Activated naive CD8-positive, alpha-beta T cell treated with anti-CD3 and anti-CD28 coated beads, Interleukin-2, amount 50 U/mL, for 24 hours (primary cell): ENCODE results near the gene GUCY2F.

Experiments
- ATAC-seq: fragments of 150-1000 bp; cut with Tn5 transposase; one replicate; pipeline ENCODE4 v1.10.0; 2021
- DNase-seq: peaks from one replicate; pipeline ENCODE4 v3.0.0; 2021
- H3K27ac Mint-ChIP-seq: one replicate; pipeline ENCODE4 v1.8.0; 2021; ENCODE audit warnings: mild to moderate bottlenecking, mixed read lengths
- H3K27me3 Mint-ChIP-seq: one replicate; pipeline ENCODE4 v1.8.0; 2021; ENCODE audit warnings: mixed read lengths
- H3K36me3 Mint-ChIP-seq: one replicate; pipeline ENCODE4 v1.8.0; 2021; ENCODE audit warnings: low read depth, mixed read lengths
- H3K4me1 Mint-ChIP-seq: one replicate; pipeline ENCODE4 v1.8.0; 2021; ENCODE audit warnings: mixed read lengths
- H3K4me3 Mint-ChIP-seq: one replicate; pipeline ENCODE4 v1.8.0; 2021; ENCODE audit warnings: mild to moderate bottlenecking, moderate library complexity, mixed read lengths
- H3K9me3 Mint-ChIP-seq: one replicate; pipeline ENCODE4 v1.8.0; 2021; ENCODE audit warnings: mixed read lengths

The GUCY2F gene

DNA sequence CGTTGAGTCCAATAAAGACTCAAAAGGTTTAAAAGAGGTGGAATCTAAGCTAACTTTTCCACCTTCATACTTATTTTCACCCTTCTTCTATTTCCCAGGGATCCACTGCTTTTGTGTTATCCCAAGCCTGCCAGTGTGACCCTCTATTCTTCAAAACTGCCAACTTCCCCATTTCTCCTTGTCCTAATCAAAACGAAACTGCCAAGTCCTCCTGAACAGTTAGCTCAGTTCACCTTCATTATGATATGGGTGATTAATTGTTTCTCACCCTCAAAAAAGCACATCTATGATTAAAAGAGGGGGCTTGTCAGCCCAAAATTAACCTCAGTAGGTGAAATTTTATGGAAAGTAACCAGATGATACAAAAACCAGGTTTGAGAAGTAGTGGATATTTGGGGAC, 108.4 kb downstream of the GUCY2F start:
- no peaks in the 10 kb centered on the region for H3K27me3 Mint-ChIP-seq

DNA sequence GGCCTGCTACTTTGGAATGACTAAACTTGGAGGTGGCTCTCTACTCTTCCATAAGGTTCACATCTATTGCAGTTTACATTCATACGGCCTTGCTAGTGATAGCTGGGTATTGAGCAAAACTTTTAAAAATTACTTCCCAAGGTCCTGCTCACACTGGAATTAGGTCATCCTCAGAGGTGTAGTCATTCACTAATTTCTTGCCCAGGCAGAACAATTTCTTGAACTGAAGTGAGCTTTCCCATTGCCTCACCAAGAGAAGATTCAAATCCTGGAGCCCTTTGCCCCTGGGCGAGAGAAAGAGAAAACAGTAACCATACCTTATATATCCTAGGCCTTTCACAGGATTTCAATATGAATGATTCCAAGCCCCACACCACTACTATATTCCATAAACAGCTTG, 109.2 kb downstream of the GUCY2F start:
- Mint-ChIP-seq H3K27ac (no peak overlapping the region), H3K9me3 (no peaks in the 10 kb centered on the region), H3K4me3 (no peak overlapping the region), H3K36me3 (no peaks in the 10 kb centered on the region), H3K4me1 (no peaks in the 10 kb centered on the region), H3K27me3 (no peaks in the 10 kb centered on the region)
- DNase-seq, result no peak
- ATAC-seq, result no peak

More for the DNA sequence above, 108.4 kb downstream of the GUCY2F start:
- ATAC-seq (no peak), DNase-seq (no peak)
- no peak overlapping the region for H3K4me3 Mint-ChIP-seq
- H3K27ac Mint-ChIP-seq, result no peak overlapping the region
- H3K4me1 Mint-ChIP-seq, result no peaks in the 10 kb centered on the region
- H3K9me3 Mint-ChIP-seq, result no peaks in the 10 kb centered on the region
- H3K36me3 Mint-ChIP-seq, result no peaks in the 10 kb centered on the region

DNA sequence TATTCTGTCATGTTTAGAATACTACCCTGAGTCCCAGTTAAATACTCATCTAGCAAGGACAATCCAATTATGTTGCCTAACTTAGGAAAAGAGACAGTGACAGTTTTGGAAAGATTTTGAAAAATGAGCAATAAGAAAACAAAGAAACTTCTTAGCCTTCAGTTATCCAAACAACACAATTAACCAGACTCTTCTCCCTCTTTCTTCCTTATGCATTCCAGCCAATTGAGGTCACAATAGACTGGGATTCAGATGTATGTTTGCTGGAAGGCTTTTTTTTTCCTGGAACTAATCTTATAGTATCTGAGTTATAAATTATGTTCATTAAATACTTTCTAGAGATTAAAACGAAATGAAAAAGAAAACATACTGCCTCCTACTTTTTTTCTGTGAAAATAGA, 109.6 kb downstream of the GUCY2F start:
- DNase-seq, result no peak
- Mint-ChIP-seq H3K36me3 (no peaks in the 10 kb centered on the region), H3K9me3 (no peaks in the 10 kb centered on the region), H3K4me3 (no peak overlapping the region), H3K27ac (no peak overlapping the region), H3K27me3 (no peaks in the 10 kb centered on the region), H3K4me1 (no peaks in the 10 kb centered on the region)
- ATAC-seq, result no peak

DNA sequence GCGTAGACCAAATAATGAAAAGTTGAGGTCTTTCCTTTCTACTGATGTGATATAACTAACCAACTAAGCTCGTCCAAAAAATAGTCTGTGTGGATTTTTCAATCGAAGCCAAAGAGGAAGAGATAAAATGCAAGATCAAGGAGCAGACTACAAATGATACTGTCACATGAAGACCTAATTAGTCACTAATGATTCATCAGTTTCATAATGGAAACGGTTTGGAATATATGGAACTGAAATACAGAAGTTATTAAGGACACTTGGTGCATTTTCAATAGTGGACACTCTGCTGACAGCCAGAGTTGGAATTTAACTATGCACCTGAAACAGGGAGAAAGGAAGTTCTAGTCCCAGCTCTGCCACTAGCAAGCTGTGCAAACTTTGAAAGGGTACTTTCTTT, 119.8 kb downstream of the GUCY2F start:
- Mint-ChIP-seq H3K4me1 (no peaks in the 10 kb centered on the region), H3K9me3 (no peaks in the 10 kb centered on the region), H3K4me3 (no peak overlapping the region), H3K36me3 (no peaks in the 10 kb centered on the region), H3K27ac (no peak overlapping the region), H3K27me3 (no peaks in the 10 kb centered on the region)
- DNase-seq (no peak), ATAC-seq (no peak)

DNA sequence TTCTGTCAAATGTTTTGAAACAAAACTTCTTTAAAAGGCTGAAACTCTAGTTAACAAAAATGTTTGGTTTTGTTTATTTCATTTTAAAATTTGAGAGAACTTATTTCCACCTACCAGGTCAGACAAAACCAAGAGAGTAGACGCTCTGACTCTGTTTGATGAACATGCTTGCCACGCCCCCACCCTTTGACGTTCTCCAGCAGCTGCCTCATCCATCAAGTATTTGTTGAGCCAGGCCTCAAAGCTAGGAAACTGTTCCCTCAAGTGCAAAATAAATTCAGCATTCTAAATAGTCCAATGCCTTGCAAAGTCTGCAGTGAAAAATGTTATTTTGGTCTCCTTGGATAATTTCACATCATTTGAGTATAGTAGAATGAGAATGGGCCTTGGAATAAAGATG, 121.6 kb downstream of the GUCY2F start:
- Mint-ChIP-seq H3K27me3 (no peaks in the 10 kb centered on the region), H3K27ac (no peak overlapping the region), H3K4me1 (no peaks in the 10 kb centered on the region), H3K9me3 (no peaks in the 10 kb centered on the region), H3K36me3 (no peaks in the 10 kb centered on the region), H3K4me3 (no peak overlapping the region)
- DNase-seq (no peak), ATAC-seq (no peak)

DNA sequence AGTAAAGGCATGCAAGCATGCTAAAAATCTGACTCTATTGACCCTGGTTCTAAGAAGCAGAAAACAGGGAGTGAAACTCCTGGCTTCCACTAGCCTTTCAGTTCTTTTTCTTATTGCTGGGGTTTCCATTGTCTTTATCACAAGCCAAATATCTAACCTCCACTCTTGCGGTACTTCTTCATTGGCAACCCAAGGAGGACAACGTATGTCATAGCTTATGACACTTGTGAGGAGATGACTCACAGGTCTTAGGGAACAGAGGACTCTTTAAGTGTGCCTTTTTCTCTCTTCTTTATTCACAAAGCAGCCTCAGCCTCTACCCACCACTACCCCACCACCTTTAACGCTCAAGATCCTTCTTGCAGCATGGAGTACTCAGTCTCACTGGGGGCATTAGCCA, 124.2 kb downstream of the GUCY2F start:
- Mint-ChIP-seq H3K4me1 (no peaks in the 10 kb centered on the region), H3K27me3 (no peaks in the 10 kb centered on the region), H3K36me3 (no peaks in the 10 kb centered on the region), H3K4me3 (no peak overlapping the region), H3K9me3 (no peaks in the 10 kb centered on the region), H3K27ac (no peak overlapping the region)
- no peak for DNase-seq
- ATAC-seq, result no peak

DNA sequence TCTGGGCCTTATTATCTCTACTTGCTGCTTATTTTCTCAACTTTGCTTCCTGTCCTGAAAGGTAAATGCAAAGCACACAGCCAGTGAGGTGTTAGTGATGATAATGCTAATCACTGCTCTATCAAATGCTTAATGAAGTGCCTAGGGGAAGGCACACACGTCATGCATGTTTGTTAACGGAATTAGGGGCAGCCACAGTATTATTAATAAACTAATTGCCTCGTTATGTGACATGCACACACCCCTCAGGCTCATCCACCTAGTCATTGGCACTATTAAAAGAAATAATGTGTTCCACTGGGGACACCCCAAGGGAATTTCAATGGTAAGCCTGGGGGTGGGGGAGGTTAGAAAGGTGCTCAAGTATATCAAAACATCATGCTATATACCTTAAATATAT, 125.2 kb downstream of the GUCY2F start:
- ATAC-seq (no peak), DNase-seq (no peak)
- Mint-ChIP-seq H3K4me3 (no peak overlapping the region), H3K27me3 (no peaks in the 10 kb centered on the region), H3K27ac (no peak overlapping the region), H3K36me3 (no peaks in the 10 kb centered on the region), H3K9me3 (no peaks in the 10 kb centered on the region), H3K4me1 (no peaks in the 10 kb centered on the region)

DNA sequence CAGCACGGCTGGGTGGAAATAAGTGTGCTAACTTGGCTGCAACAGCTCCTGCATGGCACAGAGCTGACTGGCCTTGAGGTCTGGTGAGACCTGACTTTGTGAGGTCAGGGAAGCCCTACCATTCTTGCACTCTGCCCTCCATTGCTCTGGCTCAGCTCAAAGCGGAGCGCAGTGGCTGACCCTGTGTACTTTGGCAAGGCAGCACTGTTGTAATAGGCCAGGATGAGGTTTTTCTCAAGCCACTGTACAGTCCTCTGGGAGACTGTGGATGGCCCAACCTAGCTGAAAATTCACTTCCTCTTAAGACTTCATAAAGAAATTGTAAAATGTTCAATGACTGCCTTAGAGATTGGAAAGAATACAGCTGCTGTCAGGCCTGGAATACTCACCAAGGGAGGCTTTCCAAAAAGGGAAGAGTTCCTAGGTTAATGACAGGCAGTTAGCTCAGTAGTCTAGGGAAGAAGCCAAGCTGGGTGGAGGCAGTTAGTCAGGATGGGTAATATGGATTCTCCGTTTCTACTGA, 129.8 kb downstream of the GUCY2F start:
- ATAC-seq (no peak), DNase-seq (no peak)
- Mint-ChIP-seq H3K9me3 (no peaks in the 10 kb centered on the region), H3K27me3 (no peaks in the 10 kb centered on the region), H3K27ac (no peak overlapping the region), H3K4me1 (no peaks in the 10 kb centered on the region), H3K36me3 (no peaks in the 10 kb centered on the region), H3K4me3 (no peak overlapping the region)

DNA sequence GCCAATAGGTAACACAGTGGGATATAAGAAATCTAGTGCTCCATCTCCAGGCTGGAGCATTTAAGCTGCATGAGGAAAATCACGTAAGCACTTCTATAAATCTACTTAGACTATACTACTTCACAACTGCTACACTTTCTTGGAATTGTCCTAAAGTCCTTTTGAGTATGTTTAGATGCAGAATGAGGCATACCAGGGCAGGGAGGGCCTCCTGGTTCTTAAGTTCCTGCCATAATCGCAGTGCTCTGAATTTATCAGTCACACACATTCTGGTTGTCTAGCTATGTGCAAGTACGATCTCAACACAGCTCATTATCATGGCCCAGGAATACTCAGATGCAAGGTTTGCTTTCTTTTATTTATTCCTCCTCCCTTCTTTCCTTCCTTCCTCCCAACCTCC, 130.3 kb downstream of the GUCY2F start:
- H3K36me3 Mint-ChIP-seq, result no peaks in the 10 kb centered on the region
- no peaks in the 10 kb centered on the region for H3K9me3 Mint-ChIP-seq
- ATAC-seq (no peak), DNase-seq (no peak)
- H3K27ac Mint-ChIP-seq, result no peak overlapping the region
- H3K4me3 Mint-ChIP-seq, result no peak overlapping the region
- H3K27me3 Mint-ChIP-seq, result no peaks in the 10 kb centered on the region
- no peaks in the 10 kb centered on the region for H3K4me1 Mint-ChIP-seq

DNA sequence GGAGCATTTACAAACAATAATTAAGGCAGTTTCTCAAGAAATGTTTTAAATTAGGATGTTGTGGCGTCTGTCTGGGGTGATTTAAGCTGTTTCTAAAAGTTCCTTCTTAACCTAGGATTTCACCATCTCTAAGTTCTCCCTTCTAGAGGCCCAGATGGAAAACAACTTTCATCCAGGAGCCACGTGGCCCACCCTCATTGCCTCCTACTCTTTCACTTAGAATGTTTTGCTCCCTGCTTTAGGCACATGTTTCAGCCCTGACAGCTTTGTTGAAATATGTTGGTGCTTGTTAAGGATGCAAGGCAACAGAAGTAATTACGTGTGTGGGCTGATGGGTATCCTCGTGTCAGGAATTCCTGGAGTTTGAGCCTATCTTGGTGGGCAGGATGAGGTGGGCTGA, 131.3 kb downstream of the GUCY2F start:
- H3K27ac Mint-ChIP-seq, result no peak overlapping the region

DNA sequence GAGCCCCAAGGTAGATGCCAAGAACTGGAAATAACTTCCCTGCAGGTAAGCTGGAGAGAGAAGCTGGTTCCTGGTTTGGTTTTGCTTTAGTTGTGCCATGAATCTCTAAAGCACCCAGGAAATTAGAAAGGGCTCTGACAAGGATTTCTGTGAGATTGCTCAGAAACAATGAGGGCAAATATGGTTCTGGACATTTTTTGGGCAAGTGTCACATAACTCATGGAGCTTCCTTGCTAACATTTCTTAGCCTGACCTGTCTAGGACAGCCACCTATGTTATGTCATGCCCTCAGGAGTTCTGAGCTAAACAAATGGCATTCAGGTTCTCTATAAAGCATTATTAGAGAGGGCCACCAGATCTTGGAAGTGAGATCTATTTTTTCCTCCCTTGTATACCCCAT, 131.8 kb downstream of the GUCY2F start:
- ATAC-seq, result no peak
- Mint-ChIP-seq H3K9me3 (no peaks in the 10 kb centered on the region), H3K4me3 (no peak overlapping the region)

More for the DNA sequence above, 131.3 kb downstream of the GUCY2F start:
- Mint-ChIP-seq H3K4me3 (no peak overlapping the region), H3K9me3 (no peaks in the 10 kb centered on the region), H3K27me3 (no peaks in the 10 kb centered on the region), H3K36me3 (no peaks in the 10 kb centered on the region), H3K4me1 (no peaks in the 10 kb centered on the region)
- DNase-seq, result no peak
- ATAC-seq, result no peak

DNA sequence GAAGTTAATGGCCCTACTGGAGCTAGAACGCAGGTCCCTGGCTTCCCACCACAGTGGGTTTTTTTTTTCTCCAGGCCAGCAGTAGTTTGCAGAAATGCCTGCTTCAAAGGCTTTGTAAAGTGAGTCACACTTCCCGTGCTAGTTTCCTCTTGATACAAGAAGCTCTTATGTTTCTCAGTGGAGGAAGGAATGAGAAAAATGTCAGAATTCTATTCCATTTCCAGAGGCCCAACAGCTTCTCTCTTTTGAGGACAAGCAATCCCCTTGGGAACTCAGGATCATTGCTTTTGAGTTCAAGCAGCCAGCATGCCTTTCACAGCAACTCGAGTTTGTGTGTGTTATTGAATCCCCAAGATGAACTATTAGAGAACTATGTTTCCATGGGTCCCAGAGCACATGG, 134.3 kb downstream of the GUCY2F start:
- no peak overlapping the region for H3K27ac Mint-ChIP-seq
- ATAC-seq, result no peak
- no peaks in the 10 kb centered on the region for H3K27me3 Mint-ChIP-seq
- H3K4me1 Mint-ChIP-seq, result no peaks in the 10 kb centered on the region
- no peak for DNase-seq
- H3K4me3 Mint-ChIP-seq, result no peak overlapping the region
- no peaks in the 10 kb centered on the region for H3K36me3 Mint-ChIP-seq
- H3K9me3 Mint-ChIP-seq, result no peaks in the 10 kb centered on the region

More for the DNA sequence above, 131.8 kb downstream of the GUCY2F start:
- no peak overlapping the region for H3K27ac Mint-ChIP-seq
- no peaks in the 10 kb centered on the region for H3K4me1 Mint-ChIP-seq
- H3K27me3 Mint-ChIP-seq, result no peaks in the 10 kb centered on the region
- DNase-seq, result no peak
- H3K36me3 Mint-ChIP-seq, result no peaks in the 10 kb centered on the region

DNA sequence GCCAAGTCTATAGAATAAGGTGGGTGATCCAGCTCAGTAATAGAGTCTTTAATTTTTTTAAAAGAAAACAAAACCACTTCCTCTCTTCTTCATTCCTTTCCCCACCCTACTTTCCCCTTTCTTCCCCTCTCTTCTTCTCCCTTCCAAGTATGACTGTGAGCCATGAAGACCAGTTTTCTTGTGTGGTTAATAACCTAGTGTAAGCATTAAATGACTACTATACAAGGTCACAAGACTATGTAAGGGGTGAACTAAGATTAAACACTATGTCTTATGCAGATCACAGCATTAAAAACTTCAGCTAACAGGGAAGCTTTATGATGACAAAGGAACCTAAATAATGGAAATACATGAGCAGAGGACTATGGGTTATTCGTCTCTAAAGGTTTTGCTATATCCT, 135.4 kb downstream of the GUCY2F start:
- H3K9me3 Mint-ChIP-seq, result no peaks in the 10 kb centered on the region
- no peaks in the 10 kb centered on the region for H3K4me1 Mint-ChIP-seq
- no peak overlapping the region for H3K4me3 Mint-ChIP-seq
- H3K27ac Mint-ChIP-seq, result no peak overlapping the region
- H3K36me3 Mint-ChIP-seq, result no peaks in the 10 kb centered on the region
- ATAC-seq (no peak), DNase-seq (no peak)
- H3K27me3 Mint-ChIP-seq, result no peaks in the 10 kb centered on the region

DNA sequence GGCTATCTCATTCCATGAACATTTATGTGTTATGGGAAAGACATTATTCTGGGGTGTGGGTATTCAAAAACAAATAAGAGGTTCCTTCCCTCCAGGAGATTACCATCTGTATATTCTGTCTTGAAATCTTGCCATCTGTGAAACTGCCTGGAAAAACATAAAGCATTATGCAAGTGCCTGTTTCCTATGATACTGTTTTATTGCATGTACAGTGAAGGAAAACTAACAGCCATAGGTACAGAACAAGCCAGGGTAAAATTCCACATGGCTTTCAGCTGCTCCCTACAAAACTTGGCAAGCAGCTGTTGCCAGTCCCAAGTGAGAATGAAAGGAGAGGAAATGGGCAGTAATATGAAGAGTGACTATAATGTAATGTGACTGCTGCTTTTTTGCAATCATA, 136.0 kb downstream of the GUCY2F start:
- no peaks in the 10 kb centered on the region for H3K36me3 Mint-ChIP-seq
- no peaks in the 10 kb centered on the region for H3K27me3 Mint-ChIP-seq
- no peak overlapping the region for H3K27ac Mint-ChIP-seq
- no peak overlapping the region for H3K4me3 Mint-ChIP-seq
- DNase-seq (no peak), ATAC-seq (no peak)
- no peaks in the 10 kb centered on the region for H3K4me1 Mint-ChIP-seq
- no peaks in the 10 kb centered on the region for H3K9me3 Mint-ChIP-seq

DNA sequence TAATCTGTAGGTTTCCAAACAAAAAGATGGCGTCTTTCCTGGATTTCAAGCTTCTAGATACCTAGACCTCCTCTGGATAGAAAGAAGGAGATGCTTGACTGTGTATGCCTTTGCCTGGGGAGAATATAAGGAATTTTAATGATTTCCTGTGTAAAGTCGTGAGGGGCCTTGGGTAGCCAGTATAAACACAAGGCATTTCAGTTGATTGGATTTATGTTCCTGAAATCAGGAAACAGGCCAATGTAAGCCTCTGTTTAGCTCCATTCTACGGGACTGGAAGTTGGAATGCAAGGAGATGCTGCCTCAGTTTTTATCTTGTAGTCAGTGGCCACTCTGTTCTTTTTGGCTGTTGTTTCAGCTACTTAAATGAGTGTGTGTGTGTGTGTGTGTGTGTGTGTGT, 137.2 kb downstream of the GUCY2F start:
- no peak for ATAC-seq
- Mint-ChIP-seq H3K27ac (no peak overlapping the region), H3K36me3 (no peaks in the 10 kb centered on the region), H3K4me1 (no peaks in the 10 kb centered on the region), H3K9me3 (no peaks in the 10 kb centered on the region), H3K4me3 (no peak overlapping the region), H3K27me3 (no peaks in the 10 kb centered on the region)
- no peak for DNase-seq

DNA sequence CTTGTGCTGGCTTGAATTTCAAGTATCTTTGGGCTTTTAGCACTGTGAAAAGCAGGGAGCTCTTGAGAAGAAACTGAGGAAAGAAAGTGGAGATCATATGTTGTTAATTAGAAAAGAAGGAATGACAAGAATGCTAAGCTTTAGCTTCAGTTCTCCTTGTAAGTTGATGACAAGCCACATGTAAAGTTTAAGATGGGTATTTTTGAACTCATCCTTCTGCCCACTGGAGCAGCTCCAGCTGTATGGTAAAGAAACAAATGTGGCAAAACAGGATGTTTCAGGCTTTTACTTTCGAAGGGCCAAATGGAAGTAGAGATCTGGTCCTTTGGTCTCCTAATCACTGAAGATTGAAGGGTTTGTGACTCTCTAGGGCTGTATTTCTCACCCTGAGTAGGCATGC, 137.8 kb downstream of the GUCY2F start:
- Mint-ChIP-seq H3K27ac (no peak overlapping the region), H3K27me3 (no peaks in the 10 kb centered on the region), H3K9me3 (no peaks in the 10 kb centered on the region), H3K4me1 (no peaks in the 10 kb centered on the region), H3K36me3 (no peaks in the 10 kb centered on the region), H3K4me3 (no peak overlapping the region)
- ATAC-seq, result no peak
- DNase-seq, result no peak
